GM21723 (cell line): ENCODE measurements around the gene VDR.

ENCODE experiments used
- ATAC-seq: cut with Tn5 transposase; IDR thresholded peaks from one replicate; pipeline ENCODE4 v1.9.1; 2021; ENCODE audit warnings: mild to moderate bottlenecking, moderate library complexity; ENCODE audit not compliant: unreplicated experiment

Gene VDR

DNA sequence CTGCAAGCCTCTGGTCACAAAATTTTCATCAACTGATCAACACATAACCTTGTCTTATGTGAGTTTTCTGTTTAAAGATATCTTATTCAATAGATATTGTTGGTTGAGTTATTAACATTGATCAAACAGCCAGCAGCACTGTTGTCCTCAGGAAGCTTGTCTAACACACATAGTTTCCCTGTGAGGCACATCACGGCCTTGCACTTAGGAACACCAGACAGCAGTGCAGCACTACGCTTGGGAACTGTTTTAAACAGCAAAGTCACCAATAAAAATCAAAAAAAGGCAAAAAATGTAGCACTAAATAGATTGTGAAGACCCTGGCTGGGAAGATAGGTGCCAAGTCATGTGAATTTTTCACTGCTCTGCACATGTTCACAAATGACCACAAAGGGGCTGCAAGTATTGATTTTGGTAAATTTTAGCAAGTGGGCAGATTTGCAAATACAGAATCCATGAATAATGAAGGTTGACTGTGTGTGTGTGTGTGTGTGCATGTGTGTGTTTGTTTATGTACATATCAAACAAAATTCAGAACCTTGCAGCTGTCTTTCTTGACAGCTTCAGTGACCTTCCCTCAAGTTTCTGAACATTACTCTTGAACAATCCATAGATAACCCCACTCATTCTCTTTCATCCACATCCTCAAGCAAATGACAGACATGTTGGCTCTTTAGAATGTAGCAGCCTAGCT is 28.9 kb downstream of the VDR start:
- ATAC-seq: no peak

GRCh38 chr12:47874316-47874715 is 30.5 kb downstream of the VDR start:
- no peak for ATAC-seq

DNA sequence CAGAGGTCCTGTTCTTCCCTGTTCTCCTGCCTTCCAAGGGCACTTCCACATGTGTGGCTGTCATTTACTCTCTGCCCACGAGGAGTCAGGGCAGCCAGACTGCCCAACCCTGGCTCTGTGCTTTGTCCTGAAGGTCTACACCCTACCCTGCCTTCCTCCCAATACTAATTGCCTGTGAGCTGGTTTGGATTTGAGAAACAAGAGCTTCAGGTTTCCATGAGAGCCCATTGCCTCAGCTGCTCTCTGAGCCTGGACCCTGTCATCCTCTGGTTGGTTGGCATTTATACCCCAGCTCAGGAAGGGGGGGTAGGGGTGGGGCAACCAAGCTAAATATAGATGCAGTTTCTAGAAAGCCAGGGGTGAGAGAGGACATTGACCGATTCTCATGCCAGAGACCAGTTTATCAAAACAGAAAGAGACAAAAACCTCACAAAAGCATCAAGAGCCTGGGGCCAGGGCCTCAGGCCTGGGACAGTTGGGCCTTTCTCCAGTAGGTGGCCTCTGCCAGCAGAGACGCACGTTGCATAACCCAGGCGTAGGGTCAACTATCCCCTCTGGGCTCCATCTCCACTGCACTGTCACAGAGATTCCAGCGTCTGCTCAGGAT is 34.5 kb downstream of the VDR start:
- ATAC-seq: no peak

DNA sequence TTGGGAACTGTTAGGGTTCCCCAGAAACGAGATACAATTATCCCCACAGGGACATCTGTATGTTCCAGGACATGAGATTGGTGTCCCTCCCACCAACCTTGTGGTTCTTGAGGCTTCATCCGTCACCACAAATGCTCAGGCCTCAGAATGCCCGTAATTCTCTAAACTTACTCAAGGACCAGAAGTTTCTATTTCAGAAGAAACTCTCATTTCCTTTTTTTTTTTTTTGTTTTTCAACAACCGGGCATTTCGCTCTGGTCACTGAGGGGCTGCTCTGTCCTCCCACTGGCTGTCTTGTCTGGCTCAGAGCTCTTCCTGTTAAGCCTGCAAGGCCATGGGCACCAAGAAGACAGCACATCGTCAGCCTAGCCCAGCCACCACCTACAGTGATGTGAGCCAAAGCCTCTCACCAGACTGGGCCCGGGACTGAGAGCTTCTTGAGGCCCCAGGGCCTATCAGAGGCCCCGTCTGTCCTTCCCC is 36.2 kb downstream of the VDR start:
- ATAC-seq: peak; percentile 82

- peak; percentile 19 for ATAC-seq
Observed at GRCh38 chr12:47868041-47868440, 36.8 kb downstream of the VDR start.

- ATAC-seq: no peak
Observed at GRCh38 chr12:47867495-47867941, 37.3 kb downstream of the VDR start.

- ATAC-seq: no peak
Observed at GRCh38 chr12:47864646-47865235, 40.1 kb downstream of the VDR start.

GRCh38 chr12:47863985-47864384 is 40.8 kb downstream of the VDR start:
- no peak for ATAC-seq

DNA sequence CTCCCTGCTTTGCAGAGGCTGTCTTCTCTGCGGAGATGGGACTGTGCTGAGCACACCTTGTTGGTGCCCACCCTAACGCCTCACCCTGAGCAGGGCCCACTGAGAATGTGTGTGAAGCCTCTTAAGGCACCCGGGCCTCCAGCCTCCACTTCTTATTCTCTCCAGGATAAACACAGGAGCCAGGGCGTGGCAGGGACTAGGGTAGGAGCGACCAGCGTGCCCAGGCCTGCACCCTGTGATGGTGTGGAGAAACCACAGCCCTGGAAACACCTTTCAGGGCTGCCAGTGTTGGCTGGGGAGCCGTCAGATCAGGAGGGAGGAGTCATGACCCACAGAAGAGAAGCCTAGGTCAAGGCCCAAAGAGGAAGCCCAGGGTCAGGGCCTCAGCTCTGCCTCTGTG is 41.3 kb downstream of the VDR start:
- ATAC-seq: no peak

GRCh38 chr12:47862881-47863280 is 41.9 kb downstream of the VDR start:
- ATAC-seq: no peak

GRCh38 chr12:47862167-47862750 is 42.5 kb downstream of the VDR start:
- no peak for ATAC-seq

DNA sequence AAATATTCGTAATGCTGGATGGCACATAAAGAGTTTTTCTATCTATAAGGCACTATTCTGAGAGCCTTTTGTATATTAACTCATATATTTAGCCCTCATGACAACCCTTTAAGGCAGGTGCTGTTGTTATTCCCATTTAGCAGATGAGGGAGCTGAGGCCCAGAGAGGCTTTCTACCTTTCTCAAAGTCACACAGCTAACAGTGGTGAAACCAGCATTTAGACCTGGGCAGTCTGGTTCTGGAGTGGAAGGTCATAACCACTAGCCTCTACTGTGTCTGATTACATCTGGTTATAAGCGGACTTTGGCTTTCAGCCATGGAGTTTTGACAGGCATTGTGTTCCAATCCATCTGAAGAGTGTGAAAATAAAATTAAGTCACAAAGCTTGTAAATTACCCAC is 43.9 kb downstream of the VDR start:
- no peak for ATAC-seq

- ATAC-seq: no peak
Observed at GRCh38 chr12:47860279-47860841, 44.4 kb downstream of the VDR start.

DNA sequence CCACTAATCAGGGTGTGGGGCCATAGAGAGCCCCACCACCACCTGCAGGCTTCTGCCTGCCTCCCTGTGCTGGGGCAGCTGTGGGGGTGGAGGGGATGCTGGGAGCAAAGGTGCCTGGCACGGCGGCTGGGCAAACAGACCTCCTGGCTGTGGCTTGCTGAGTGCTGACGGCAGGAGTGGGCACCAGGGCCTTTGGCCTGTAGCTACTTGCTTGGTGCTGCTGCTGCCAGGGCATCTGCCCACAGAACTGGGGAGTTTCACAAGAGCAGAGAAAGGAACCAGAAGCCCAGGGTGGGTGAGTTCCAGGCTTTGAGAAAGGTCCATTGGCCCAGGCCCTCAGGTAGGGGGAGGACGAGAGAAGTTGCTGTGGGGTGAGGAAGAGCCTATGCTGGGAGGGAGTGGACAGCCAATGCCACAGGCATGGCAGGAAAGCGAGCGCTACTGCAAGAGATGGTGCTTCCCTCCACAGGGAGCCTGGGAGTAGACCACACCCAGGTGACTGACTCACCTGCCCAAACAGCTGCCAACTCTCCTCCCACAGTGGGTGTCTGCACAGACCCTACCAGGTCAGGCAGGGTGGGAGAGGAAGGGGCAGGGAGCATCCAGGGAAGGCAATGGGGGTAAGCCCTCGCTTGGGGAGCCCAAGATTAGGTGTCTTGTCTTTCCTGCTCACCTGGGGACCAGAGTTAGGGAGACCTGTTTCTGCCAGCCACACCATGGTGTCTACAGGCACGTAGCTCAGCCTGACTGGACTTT is 46.1 kb downstream of the VDR start:
- ATAC-seq: no peak

DNA sequence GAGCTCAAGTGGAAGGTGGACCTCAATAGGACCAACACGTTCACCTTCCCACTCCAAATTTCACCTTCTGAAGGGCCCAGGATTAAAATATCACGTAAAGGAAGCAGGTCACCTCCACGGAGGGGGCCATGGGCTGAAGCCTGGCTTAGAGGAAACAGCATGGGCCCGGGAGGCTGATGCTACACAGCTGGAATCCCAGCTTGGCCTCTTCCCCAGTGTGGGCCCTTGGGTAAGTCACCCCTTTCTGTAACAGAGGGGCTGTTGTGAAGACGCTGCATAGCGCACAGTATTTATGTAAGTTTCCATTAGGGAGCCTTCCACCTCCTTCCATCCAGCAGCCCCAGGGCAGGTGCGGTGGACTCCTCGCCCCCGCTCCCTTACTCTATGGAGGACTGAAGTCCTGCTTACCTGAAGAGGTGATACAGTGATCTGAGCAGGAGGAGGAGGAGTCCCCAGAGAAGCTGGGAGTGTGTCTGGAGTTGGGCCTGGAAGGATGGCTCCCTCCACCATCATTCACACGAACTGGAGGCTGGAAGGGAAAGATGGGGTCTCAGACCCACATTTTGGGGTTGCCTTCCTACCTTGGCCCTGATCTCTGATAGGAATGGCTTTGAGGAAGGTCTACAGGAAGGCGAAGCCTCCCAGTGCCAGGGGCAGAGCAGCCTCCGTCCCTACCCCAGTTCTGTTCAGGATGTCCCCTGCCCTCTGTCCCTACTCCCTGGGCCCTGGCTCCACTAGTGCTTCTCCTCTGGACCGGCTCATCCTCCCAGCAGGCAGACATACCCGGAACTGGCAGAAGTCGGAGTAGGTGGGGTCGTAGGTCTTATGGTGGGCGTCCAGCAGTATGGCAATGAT is 47.8 kb downstream of the VDR start:
- no peak for ATAC-seq

GRCh38 chr12:47856094-47856493 is 48.7 kb downstream of the VDR start:
- no peak for ATAC-seq

- no peak for ATAC-seq
Observed at GRCh38 chr12:47855502-47855901, 49.3 kb downstream of the VDR start.

- ATAC-seq: no peak
Observed at GRCh38 chr12:47854531-47854930, 50.3 kb downstream of the VDR start.

GRCh38 chr12:47852096-47852571 is 52.7 kb downstream of the VDR start:
- no peak for ATAC-seq
